GM12875 (cell line): ENCODE results near the gene PKP4.

Experiments
- H3K4me3 ChIP-seq: one replicate; pipeline ENCODE4 v1.5.1; 2011; ENCODE audit warnings: low read depth, low read length, control low read depth
- CTCF ChIP-seq: IDR thresholded peaks from 2 replicates; pipeline ENCODE4 v1.5.1; 2011; ENCODE audit warnings: low read depth, mild to moderate bottlenecking, control low read depth, inconsistent platforms, low read length, moderate library complexity, borderline replicate concordance; ENCODE audit not compliant: insufficient read depth

Gene PKP4

GRCh38 chr2:158715357-158715756, 258.6 kb downstream of the PKP4 start:
- TF ChIP-seq CTCF, result no peak
- H3K4me3 ChIP-seq, result no peak overlapping the region

GRCh38 chr2:158716121-158716791, 259.5 kb downstream of the PKP4 start:
- no peak for TF ChIP-seq CTCF

GRCh38 chr2:158716921-158717320, 260.2 kb downstream of the PKP4 start:
- TF ChIP-seq CTCF, result no peak
- no peak overlapping the region for H3K4me3 ChIP-seq

More at GRCh38 chr2:158716121-158716791, 259.5 kb downstream of the PKP4 start:
- no peak overlapping the region for H3K4me3 ChIP-seq

GRCh38 chr2:158717366-158718195, 260.8 kb downstream of the PKP4 start:
- no peak overlapping the region for H3K4me3 ChIP-seq
- TF ChIP-seq CTCF, result no peak

GRCh38 chr2:158718196-158718585, 261.4 kb downstream of the PKP4 start:
- no peak overlapping the region for H3K4me3 ChIP-seq
- TF ChIP-seq CTCF, result no peak

- H3K4me3 ChIP-seq, result no peak overlapping the region
- no peak for TF ChIP-seq CTCF
Observed at GRCh38 chr2:158718851-158719250, 262.1 kb downstream of the PKP4 start.

GRCh38 chr2:158719403-158719802, 262.7 kb downstream of the PKP4 start:
- H3K4me3 ChIP-seq, result no peak overlapping the region
- TF ChIP-seq CTCF, result no peak
